CD4-positive, alpha-beta T cell (primary cell): ENCODE measurements around the gene PDE10A. TPM values are rescaled to one million over a fixed set of nuclear protein-coding genes. Genes with fewer than 3 reads are reported as not detected.

Source experiments
- ATAC-seq: fragments of 200-7000 bp; cut with Tn5 transposase; one replicate; pipeline ENCODE4 v1.10.0; 2022; ENCODE audit warnings: mild to moderate bottlenecking; ENCODE audit not compliant: poor library complexity
- CTCF ChIA-PET: fragments of 350-600 bp; sonication (Branson Sonifier 250); formaldehyde crosslinking; loops from one replicate; lab custom pipeline; 2021; ENCODE audit warnings: antibody characterized with exemption, inconsistent platforms; lab: Charles Lee
- POLR2A ChIA-PET: fragments of 350-600 bp; sonication (Branson Sonifier 250); formaldehyde crosslinking; loops from one replicate; lab custom pipeline; 2021; ENCODE audit warnings: antibody characterized with exemption, inconsistent platforms; lab: Charles Lee
- DNase-seq, 14 experiments: peaks; one replicate each; pipeline ENCODE4 v3.0.0-alpha.2; 2013 to 2020; ENCODE audit warnings: mixed read lengths in 2 of 14
- H3K27ac ChIP-seq, 2 donors: one replicate each; pipeline versions ENCODE4 v1.5.1 to v1.7.0; 2013; ENCODE audit warnings: low read length in 2 of 2, low read depth in 1 of 2, mild to moderate bottlenecking in 1 of 2
- H3K27me3 ChIP-seq, 2 experiments: 1 replicate in 1 of 2; 2 replicates in 1 of 2; pipeline versions ENCODE4 v1.6.1 to v1.7.0; 2013; ENCODE audit warnings: low read length in 2 of 2, control low read depth in 1 of 2, mild to moderate bottlenecking in 1 of 2, moderate library complexity in 1 of 2; ENCODE audit not compliant: insufficient read depth in 2 of 2, control insufficient read depth in 1 of 2
- H3K36me3 ChIP-seq: one replicate; pipeline ENCODE4 v1.6.1; 2013; ENCODE audit warnings: low read length, control low read depth; ENCODE audit not compliant: insufficient read depth
- H3K4me1 ChIP-seq: one replicate; pipeline ENCODE4 v1.6.1; 2013; ENCODE audit warnings: low read length, control low read depth; ENCODE audit not compliant: insufficient read depth
- H3K4me3 ChIP-seq: one replicate; pipeline ENCODE4 v1.5.1; 2013; ENCODE audit warnings: mild to moderate bottlenecking, low read length, moderate library complexity
- H3K9me3 ChIP-seq, 2 experiments: 1 replicate in 1 of 2; 2 replicates in 1 of 2; pipeline versions ENCODE4 v1.6.1 to v1.7.0; 2013; ENCODE audit warnings: low read length in 2 of 2, mild to moderate bottlenecking in 2 of 2, control low read depth in 1 of 2, moderate library complexity in 1 of 2; ENCODE audit not compliant: control insufficient read depth in 1 of 2, insufficient read depth in 1 of 2
- H3K27ac Mint-ChIP-seq: one replicate; pipeline ENCODE4 v1.8.0; 2020; ENCODE audit warnings: mixed read lengths
- H3K27me3 Mint-ChIP-seq: one replicate; pipeline ENCODE4 v1.8.0; 2021; ENCODE audit warnings: mixed read lengths
- H3K36me3 Mint-ChIP-seq: one replicate; pipeline ENCODE4 v1.8.0; 2021; ENCODE audit warnings: low read depth, mixed read lengths
- H3K4me1 Mint-ChIP-seq: one replicate; pipeline ENCODE4 v1.8.0; 2021; ENCODE audit warnings: low read depth, mixed read lengths
- H3K4me3 Mint-ChIP-seq: one replicate; pipeline ENCODE4 v1.8.0; 2020; ENCODE audit warnings: mild to moderate bottlenecking, mixed read lengths
- H3K9me3 Mint-ChIP-seq: one replicate; pipeline ENCODE4 v1.8.0; 2020; ENCODE audit warnings: mixed read lengths
- CTCF ChIP-seq: fragments of 200-600 bp; IDR thresholded peaks from one replicate; pipeline ENCODE4 v1.8.0; 2022; ENCODE audit warnings: antibody characterized with exemption, mild to moderate bottlenecking
- intact Hi-C, 2 experiments: fragments of 100-400 bp; cut with DNase I in 1 of 2; cut with micrococcal nuclease in 1 of 2; formaldehyde crosslinking; loops; one replicate each; pipeline versions ENCODE4 v1.15.1 to v1.9.0; 2023 to 2025; cut with DNase I, micrococcal nuclease
- total RNA-seq, 174 experiments: library from RNA in 2 of 174; stranded (reverse) in 2 of 174; gene quantifications; one replicate each; pipeline ENCODE4 v1.2.3 and lab custom pipeline; 2021 to 2026

The PDE10A gene
- total RNA-seq, 2 experiments from 2014 or later: not detected

- Histone ChIP-seq H3K27me3 (no peaks in the 10 kb centered on the region), H3K27ac (no peak overlapping the region), H3K36me3 (no peaks in the 10 kb centered on the region), H3K9me3 (no peaks in the 10 kb centered on the region), H3K4me1 (no peaks in the 10 kb centered on the region), H3K4me3 (no peak overlapping the region)
- H3K27ac Mint-ChIP-seq: no peak overlapping the region
- H3K4me3 Mint-ChIP-seq: no peak overlapping the region
- ChIA-PET CTCF (no interaction called here), POLR2A (no interaction called here)
- H3K36me3 Mint-ChIP-seq: no peaks in the 10 kb centered on the region
- H3K9me3 Mint-ChIP-seq: no peaks in the 10 kb centered on the region
- DNase-seq (no peak), ATAC-seq (no peak)
- no peaks in the 10 kb centered on the region for H3K4me1 Mint-ChIP-seq
- no peaks in the 10 kb centered on the region for H3K27me3 Mint-ChIP-seq
- intact Hi-C loops: no loop called here
- no peak for TF ChIP-seq CTCF
Observed at GRCh38 chr6:165605901-165606739, 56.9 kb downstream of the PDE10A start.

- H3K9me3 Mint-ChIP-seq: no peaks in the 10 kb centered on the region
- TF ChIP-seq CTCF: no peak
- intact Hi-C loops: no loop called here
- H3K4me3 Mint-ChIP-seq: no peak overlapping the region
- POLR2A ChIA-PET: no interaction called here
- H3K27me3 Mint-ChIP-seq: no peaks in the 10 kb centered on the region
- no peaks in the 10 kb centered on the region for H3K4me1 Mint-ChIP-seq
- ATAC-seq (no peak), DNase-seq (no peak)
- Histone ChIP-seq H3K36me3 (no peaks in the 10 kb centered on the region), H3K27ac (no peak overlapping the region), H3K4me1 (no peaks in the 10 kb centered on the region), H3K9me3 (no peaks in the 10 kb centered on the region), H3K27me3 (no peaks in the 10 kb centered on the region), H3K4me3 (no peak overlapping the region)
- no peak overlapping the region for H3K27ac Mint-ChIP-seq
- CTCF ChIA-PET: interaction anchor here (0.6 kb wide), 1 partner anchor 30 kb away, joined by 3 read pairs; no protein-coding TSS in a partner anchor
- no peaks in the 10 kb centered on the region for H3K36me3 Mint-ChIP-seq
Observed at GRCh38 chr6:165605182-165605875, 57.7 kb downstream of the PDE10A start.

DNA sequence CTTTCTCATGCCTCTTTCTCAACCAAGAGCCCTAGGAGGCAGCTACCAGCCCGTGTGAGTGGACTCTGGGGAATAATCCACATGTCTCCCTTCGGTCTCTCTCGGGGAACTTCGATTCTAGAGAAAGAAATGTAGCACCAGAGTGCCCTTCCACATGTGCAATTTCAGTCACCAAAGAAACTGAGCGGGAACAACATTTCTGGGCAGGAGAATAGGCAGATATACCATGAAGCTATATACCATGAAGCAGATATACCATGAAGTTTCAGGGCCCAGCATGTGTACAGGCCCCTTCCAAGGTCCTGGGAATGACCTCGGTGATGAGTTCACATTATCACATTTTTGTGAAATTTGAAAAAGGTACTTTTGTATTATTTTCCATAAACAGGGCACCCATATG, 60.8 kb downstream of the PDE10A start:
- H3K4me3 Mint-ChIP-seq: no peak overlapping the region
- H3K36me3 ChIP-seq: no peaks in the 10 kb centered on the region
- TF ChIP-seq CTCF: no peak
- no peaks in the 10 kb centered on the region for H3K27me3 Mint-ChIP-seq
- peaks cover 0 to 8% of the 10 kb centered on the region in 2 experiments for H3K9me3 ChIP-seq
- no peaks in the 10 kb centered on the region for H3K4me1 ChIP-seq
- H3K4me3 ChIP-seq: no peak overlapping the region
- intact Hi-C loops: no loop called here
- H3K36me3 Mint-ChIP-seq: no peaks in the 10 kb centered on the region
- H3K27ac Mint-ChIP-seq: no peak overlapping the region
- POLR2A ChIA-PET: no interaction called here
- ATAC-seq: no peak
- no peaks in the 10 kb centered on the region for H3K9me3 Mint-ChIP-seq
- no peaks in the 10 kb centered on the region for H3K27me3 ChIP-seq
- no peaks in the 10 kb centered on the region for H3K4me1 Mint-ChIP-seq
- no peak for DNase-seq
- CTCF ChIA-PET: no interaction called here
- H3K27ac ChIP-seq: no peak overlapping the region
